Loucy (cell line): ENCODE results near the gene MRPS27.

Experiments
- CTCF ChIP-seq: fragments of 200-600 bp; sonication (generic); conservative IDR thresholded peaks from 2 replicates; pipeline ENCODE4 v1.5.1; 2014; ENCODE audit warnings: mild to moderate bottlenecking, antibody characterized with exemption, low read length
- EZH2phosphoT487 ChIP-seq: fragments of 200-600 bp; IDR thresholded peaks from 2 replicates; pipeline ENCODE4 v1.6.1; 2018; ENCODE audit warnings: antibody characterized with exemption, mild to moderate bottlenecking, moderate library complexity, borderline replicate concordance

GRCh38 chr5:72276219-72276752 is 43.8 kb downstream of the MRPS27 start:
- TF ChIP-seq EZH2phosphoT487 (no peak), CTCF (no peak)
